NCI-H345 treated with DMSO at 0.1 percent for 48 hours (cell line): ENCODE measurements around the gene ZNF586.
"Not testable (repeated sequence)": the region's sequence is repeated elsewhere in the genome, so short reads cannot be mapped to it uniquely, and the experiment has no call there.

ENCODE experiments used
- DNase-seq: peaks from one replicate; lab custom pipeline; 2025; ENCODE audit not compliant: unreplicated experiment; lab: John Stamatoyannopoulos, UW

The ZNF586 gene

DNA sequence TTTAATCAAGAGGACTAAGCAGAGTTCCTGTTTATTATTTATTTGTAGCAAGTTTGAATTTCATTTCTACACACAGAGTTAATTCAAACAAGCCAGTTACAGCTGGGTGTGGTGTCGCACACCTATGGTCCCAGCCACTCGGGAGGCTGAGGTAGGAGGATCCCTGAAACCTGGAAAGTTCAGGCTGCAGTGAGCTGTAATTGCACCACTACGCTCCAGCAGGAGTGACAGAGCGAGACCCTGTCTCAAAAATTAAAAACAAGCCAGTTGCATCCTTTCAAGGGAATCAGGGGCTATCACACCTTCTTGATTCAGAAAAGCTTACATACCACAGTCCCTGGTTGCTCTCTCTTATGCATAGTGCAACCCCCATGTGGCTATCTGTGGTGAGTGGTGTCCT lies 19.8 kb downstream of the ZNF586 start:
- DNase-seq, result no peak

DNA sequence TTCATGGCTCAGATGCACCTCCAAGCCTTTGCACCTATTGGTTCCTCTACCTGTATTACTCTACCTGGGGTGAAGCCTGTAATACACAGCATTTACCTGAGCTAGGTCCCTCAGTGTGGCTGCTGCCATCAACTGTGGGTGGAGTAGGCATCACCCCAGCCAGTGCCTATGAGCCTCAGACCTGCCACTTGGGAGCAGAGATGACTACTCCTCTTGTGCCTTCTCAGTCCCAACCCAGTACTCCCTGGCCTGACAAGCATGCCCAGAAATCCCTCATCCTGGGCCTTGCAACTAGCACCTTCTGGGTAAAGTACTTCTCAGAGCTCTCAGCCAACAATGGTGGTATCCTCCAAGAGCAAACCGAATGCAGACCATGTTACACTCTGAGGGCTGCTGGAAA lies 27.1 kb downstream of the ZNF586 start:
- DNase-seq, result not testable (repeated sequence)

DNA sequence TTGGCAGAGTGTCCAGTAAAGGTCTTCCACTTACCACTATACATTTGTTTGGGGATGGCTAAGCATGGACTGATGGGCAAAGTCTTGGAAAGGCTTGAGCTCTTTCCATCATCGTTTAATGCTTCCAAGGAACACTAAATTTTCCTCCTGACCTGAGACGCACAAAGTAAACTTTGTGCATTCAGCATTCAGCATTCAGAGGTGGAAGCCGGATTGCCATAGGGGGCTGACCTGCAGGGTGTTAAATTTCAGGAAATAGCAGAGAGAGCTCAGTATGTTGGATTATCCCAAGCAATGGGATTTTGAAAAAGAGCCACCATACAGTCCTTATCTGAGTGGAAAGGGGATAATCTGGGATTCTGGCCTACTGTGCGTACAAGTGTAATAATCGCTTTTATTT lies 31.2 kb downstream of the ZNF586 start:
- DNase-seq, result no peak

DNA sequence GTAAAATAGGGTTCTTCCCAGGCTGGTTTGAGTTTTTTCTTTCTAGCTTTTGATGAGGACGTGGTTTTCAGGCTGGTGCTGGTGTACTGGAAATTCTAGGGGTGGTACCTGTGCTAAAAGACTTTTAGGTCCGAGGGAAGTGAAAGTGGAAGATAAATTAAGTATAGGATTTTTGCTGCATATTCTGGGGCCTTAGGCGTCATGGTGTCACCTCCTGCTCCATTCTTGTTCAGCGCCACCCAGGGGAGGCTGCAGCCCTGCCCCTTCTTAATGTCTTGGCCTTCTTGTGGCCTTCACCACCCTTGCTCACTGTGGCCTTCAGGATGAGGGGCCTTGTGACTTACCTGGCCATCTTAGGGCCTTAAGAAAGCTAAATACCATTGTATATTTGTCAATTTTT lies 32.8 kb downstream of the ZNF586 start:
- DNase-seq, result no peak

DNA sequence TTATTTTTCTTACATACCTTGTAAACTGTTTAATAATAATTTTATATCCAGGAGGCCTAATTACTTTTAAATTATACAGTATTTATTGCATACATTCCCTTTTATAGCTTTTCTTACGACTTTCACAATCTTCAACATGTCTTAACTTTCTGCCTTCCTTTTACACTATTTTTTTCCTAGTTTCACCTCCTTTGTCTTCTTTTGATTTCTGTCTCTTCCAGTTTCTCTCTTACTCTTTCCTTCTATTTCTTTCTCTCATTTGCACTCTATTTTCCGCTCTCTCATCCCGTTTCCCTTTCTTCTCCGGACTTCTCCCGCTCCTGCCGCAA lies 33.8 kb downstream of the ZNF586 start:
- DNase-seq, result no peak

DNA sequence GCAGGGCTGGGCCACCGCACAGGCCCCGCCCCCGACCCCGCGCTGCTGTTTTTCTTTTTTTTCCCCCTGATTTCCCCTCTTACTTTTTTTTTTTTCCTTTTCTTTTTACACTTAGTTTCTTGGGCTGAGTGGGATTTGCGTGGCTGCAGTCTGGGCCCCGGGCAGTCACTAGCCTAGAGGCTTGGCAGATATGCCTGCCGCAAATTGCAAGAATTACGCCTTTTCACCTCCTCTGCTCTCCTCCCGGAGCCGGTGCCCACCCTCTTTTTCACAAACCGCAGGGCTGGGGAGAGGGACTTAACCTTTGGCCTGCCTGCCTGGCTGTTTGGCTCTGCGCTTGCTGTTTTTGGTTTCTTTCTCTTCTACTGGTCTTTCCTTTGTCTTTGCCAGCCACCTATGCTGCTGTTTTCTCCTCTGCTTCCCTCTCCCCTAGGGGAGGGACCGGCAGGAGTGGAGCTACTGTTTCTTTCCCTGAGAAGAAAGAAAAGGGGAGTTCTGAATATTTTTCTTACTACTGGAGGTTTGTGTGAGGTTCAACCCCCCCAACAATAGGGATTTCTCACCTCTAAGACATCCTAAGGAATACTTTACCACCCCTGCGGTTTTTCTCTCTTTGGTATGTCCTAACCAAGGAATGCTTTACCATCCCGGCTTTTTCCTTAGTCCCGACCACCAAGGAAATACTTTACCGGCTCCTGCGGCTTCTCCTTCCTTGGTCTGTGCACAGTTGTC lies 34.3 kb downstream of the ZNF586 start:
- no peak for DNase-seq

DNA sequence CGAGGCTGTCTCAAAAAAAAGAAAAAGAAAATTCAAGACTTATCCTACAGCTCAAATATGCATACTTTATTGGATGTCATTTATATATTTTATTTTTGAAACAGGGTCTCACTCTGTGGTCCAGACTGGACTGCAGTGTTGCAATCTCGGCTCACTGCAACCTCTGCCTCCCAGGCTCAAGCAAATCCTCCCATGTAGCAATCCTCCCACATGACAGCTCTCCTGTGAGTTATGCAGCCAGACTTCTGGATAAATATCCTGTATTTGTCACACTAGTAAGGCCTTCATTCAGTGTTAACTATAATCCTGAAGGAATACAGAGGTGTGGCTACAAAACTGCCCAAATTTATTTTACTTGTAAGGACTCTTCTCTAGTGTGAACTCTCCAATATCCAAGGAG lies 38.1 kb downstream of the ZNF586 start:
- no peak for DNase-seq

DNA sequence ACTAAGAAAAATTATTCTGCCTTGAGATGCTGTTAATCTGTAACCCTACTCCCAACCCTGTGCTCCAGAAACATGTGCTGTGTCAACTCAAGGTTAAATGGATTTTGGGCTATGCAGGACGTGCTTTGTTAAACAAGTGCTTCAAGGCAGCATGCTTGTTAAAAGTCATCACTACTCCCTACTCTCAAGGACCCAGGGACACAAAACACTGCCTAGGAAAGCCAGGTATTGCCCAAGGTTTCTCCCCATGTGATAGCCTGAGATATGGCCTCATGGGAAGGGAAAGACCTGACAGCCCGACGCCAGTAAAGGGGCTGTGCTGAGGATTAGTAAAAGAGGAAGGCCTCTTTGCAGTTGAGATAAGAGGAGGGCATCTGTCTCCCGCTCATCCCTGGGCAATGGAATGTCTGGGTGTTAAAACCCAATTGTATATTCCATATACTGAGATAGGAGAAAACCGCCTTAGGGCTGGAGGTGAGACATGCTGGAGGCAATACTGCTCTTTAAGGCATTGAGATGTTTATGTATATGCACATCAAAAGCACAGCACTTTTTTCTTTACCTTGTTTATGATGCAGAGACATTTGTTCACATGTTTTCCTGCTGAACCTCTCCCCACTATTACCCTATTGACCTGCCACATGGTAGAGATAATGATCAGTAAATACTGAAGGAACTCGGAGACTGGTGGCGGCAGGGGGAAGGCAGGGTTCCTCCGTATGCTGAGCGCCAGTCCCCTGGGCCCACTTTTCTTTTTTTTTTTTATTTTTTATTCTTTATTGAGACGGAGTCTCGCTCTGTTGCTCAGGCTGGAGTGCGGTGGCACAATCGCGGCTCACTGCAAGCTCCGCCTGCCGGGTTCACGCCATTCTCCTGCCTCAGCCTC lies 41.2 kb downstream of the ZNF586 start:
- not testable (repeated sequence) for DNase-seq

DNA sequence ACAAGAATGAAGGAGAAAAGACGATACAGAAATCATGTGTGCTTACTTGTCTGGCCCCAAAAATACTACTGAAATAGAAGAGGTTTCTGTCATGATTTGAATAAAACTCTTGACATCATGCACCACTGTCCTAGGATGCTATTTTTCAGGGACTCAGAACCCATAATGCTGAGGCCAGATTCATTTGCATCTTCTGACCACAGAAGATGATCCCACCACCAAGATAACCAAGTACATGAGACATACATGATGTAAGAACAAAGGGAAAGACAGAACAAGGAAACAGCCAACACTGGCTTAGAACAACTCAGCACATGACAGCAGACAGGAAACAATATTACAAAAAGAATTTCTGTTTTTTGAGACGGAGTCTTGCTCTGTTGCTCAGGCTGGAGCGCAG lies 42.8 kb downstream of the ZNF586 start:
- no peak for DNase-seq

DNA sequence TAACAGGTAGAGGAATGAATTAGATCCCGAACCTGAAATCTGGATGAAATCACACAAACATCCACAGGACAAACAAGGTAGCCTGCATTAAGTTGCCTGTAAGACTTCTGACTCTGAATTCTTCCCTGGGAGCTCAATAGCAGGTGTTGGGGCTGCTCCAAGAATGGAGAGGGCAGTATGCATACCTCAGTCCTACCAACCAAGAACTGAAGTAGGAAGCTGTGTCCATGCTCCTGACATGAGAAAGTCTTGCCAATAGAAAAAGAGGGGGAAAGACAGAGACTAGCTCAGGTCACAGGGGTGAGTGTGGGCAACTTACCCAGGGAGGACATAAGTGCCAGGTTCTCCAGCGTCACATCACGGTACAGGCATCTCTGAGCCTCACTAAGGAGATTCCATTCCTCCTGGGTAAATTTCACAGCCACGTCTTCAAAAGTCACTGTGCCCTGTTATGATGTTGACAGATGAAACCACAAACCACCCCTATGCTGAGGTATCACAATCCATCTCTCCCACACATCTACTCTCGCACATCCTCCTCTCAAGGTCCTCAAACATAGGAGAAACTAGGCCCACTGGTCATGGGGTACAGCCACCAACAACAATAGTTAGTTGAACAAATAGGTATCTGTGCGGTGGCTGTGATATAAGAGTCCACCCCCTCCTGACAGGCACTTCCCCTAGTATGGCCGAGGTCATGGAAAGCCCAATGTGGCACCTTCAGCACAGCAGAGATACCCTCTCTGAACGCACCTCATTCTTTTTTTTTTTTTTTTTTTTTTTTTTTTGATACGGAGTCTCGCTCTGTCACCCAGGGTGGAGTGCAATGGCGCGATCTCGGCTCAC lies 43.7 kb downstream of the ZNF586 start:
- not testable (repeated sequence) for DNase-seq

DNA sequence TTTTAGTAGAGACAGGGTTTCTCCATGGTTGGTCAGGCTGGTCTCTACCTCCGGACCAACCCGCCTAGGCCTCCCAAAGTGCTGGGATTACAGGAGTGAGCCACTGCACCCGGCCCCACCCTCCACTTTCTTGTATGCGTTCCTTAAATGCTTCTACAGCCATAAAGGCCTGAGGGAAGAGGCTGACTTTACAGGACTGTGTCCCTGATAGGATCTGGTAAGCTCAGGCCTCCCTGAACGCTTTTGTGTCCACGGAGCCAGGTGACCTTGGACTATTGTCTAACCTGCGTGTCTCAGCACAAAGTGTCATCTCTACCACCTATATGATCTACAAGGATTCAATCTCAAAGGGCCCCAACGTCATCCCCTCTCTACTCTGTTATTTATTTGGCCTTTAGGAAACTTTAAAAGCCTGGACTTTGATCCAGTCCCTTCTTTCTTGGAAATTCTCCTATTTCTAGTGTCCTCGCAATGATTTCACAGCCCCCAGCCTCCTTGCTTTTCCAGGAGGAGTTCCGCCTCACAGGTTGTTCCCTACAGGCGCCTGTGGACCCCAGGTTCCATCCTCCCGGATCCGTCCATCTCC lies 44.5 kb downstream of the ZNF586 start:
- no peak for DNase-seq

DNA sequence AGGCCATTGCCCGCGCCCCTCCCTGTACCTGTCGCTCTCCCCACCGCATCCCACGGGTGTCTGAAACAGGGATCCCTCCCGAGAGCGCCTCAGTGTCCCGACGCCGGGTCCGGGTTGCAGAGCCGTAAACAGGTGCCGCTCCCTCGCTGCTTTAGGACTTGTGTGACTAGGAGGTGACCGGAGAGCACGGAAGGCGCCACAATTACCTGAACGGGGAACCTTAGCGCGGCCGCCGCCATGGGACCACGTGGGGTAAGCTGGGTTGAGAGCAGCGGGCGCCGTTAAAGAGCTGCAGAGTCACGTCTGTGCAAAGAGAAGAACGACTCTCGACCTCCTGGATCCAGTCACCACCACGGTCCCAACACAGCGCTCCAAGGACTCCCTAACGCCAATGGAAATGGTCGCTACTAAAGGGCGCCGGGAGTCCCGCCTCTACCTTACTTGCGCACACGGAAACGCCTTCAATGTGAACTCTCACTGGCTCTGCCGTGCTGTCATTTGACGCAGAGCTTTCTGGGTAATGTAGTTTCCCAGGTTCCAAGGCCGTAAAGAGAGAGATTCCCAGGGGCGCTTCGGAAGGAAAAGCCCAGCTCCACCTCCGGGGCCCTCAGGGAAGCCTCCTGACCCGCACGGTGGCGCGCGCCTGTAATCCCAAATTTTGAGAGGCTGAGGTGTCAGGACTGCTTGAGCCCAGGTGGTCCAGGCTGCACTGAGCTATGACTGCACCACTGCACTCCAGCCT lies 45.2 kb downstream of the ZNF586 start, which contains the start of gene ZNF552:
ZNF552 (minus strand) TSS at position 409 of the 742 bp plus-strand sequence; CDS start at position 239, 170 bp downstream.
- peak; percentile 79 for DNase-seq

DNA sequence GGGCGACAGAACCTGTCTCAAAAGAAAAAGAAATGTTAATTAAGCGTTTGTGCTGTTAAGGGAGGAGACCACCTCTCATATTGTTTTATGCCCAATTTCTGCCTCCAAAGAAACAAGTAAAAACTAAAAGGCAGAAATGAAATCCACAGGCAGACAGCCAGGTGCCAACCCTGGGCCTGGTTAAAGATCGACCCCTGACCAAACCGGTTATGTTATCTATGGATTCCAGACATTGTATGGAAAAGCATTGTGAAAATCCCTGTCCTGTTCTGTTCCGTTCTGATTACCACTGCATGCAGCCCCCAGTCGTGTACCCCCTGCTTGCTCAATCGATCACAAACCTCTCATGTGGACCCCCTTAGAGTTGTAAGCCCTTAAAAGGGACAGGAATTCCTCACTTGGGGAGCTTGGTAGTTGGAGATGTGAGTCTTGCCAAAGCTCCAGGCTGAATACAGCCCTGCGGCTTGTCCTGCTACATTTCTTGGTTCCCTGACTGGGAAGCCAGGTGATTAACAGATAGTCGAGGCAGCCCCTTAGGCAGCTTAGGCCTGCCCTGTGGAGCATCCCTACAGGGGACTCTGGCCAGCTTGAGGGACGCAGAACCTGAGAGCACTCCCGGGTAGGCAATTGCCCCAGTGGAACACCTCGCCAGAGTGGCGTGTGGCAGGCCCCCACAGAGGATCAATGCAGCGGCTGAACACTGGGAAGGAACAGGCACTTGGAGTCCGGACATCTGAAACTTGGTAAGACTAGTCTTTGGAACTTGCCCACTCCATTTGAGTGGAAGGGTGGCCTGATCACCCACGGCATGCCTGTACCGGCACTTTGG lies 46.0 kb downstream of the ZNF586 start:
- DNase-seq, result no peak

DNA sequence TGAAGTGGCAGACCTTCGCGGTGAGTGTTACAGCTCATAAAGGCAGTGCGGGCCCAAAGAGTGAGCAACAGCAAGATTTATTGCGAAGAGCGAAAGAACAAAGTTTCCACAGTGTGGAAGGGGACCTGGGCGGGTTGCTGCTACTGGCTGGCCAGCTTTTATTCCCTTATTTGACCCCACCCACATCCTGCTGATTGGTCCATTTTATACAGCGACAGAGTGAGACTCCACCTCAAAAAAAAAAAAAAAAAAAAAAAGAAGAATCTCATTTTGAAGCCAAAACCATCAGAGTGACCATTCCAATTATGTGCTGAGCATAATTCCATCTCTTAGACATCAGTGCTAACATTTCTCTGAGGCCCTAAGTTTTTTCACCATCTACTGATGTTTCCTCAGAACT lies 47.2 kb downstream of the ZNF586 start:
- DNase-seq, result no peak

DNA sequence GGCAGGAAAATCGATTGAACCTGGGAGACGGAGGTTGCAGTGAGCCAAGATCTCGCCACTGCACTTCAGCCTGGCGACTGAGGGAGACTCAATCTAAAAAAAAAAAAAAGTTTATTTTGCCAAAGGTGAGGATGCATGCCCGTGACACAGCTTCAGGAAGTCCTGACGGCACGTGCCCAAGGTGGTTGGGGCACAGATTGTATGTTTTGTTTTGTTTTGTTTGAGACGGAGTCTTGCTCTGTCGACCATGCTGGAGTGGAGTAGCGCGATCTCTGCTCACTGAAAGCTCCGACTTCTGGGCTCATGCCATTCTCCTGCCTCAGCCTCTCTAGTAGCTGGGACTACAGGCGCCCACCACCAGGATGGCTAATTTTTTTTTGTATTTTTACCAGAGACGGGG lies 48.5 kb downstream of the ZNF586 start:
- DNase-seq, result no peak

DNA sequence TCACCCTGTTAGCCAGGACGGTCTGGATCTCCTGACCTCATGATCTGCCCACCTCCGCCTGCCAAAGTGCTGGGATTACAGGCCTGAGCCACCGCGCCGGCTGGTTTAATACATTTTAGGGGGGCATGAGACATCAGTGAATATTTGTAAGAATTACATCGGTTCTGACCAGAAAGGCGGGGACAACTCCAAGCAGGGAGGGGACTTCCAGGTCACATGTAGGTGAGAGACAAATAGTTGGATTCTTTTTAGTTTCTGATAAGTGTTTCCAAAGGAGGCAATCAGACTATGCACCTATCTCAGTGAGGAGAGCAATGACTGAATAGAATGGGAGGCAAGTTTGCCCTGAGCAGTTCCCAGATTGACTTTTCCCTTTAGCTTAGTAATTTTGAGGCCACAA lies 48.9 kb downstream of the ZNF586 start:
- DNase-seq, result no peak

DNA sequence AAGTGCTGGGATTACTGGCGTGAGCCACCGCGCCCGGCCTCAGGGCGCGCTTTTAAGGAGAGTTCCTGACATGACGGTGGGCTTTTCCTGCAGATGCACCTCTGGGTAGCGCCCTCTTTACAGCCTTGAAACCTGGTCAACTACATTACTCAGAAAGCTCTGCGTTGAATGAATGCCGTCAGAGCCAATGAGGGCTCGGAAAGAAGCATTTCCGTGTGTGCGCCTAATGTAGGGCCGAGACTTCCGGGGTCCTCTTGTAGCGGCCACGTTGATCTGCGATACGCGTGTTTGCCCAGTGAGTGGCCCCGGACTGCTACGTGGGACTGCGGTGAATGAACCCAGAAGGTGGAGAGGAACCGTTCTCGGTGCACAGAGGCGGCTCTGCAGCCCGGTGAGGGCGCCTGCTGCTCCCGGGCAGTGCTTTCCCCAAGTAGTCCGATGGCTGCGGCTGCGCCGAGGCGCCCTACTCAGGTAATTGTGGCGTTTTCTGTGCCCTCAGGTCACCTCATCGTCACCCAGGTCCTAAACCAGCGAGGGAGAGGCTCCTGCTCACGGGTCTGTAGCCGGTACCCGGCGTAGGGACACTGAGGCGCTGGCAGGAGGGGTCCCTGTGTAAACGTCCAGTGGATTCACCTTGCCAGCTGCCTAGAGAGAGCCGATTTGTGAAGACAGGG lies 50.1 kb downstream of the ZNF586 start:
- peak; percentile 73 for DNase-seq

DNA sequence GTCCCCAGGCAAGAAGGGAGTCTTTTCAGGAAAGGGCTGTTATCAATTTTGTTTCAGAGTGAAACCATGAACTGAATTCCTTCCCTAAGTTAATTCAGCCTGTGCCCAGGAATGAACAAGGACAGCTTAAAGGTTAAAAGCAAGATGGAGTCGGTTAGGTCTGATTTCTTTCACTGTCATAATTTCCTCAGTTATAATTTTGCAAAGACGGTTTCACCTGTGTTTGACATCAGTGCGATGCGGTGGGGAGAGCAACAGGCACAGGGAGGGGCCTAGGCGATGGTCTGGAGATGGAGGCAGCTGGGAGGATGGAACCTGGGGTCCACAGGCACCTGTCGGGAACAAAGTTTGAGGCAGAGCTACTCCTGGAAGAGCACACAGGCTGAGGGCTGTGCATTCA lies 51.1 kb downstream of the ZNF586 start:
- DNase-seq, result no peak

DNA sequence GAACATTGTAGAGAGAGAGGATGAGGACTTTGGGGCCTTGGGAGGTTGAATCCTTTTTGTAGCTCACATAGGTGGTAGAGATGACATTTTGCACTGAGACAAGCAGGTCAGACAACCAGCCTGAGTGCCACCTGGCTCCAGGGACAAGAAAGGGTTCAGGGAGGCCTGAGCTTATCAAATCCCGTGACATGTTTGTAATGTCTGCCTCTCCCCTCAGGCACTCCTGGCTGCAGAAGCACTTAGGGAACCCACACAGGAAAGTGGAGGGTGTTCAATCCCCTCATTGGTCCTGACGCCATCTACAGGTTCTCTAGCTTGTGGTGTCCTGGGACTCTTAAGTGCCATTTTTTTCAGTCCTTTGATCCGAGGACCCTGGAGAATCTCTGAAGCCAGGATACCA lies 51.6 kb downstream of the ZNF586 start:
- not testable (repeated sequence) for DNase-seq
